Spleen (tissue), 7 donors: ENCODE results near the gene NFATC2.

Source experiments
- POLR2A ChIP-seq, 3 donors: fragments of 450-650 bp; IDR thresholded peaks; one replicate each; pipeline ENCODE4 v1.5.1; 2017; ENCODE audit warnings: antibody characterized with exemption in 3 of 3, mild to moderate bottlenecking in 1 of 3
- POLR2AphosphoS5 ChIP-seq, 3 donors: sonication (generic); formaldehyde crosslinking; IDR thresholded peaks; one replicate each; pipeline ENCODE4 v1.5.1; 2017; ENCODE audit warnings: antibody characterized with exemption in 3 of 3
- TF ChIP-seq, protein P1 (sequence below), 11 experiments: fragments of 200-600 bp in 7 of 11; fragments of 450-650 bp in 4 of 11; sonication (generic) in 4 of 11; IDR thresholded peaks in 8 of 11; conservative IDR thresholded peaks in 3 of 11; 1 replicate in 7 of 11; 2 replicates in 4 of 11; pipeline versions ENCODE4 v1.4.0 to v1.8.0; 2016 to 2021; ENCODE audit warnings: antibody characterized with exemption in 11 of 11, inconsistent platforms in 4 of 11, mild to moderate bottlenecking in 1 of 11
- donor health status: DM: no; HTN: no; CAD: no; lungs with moderate emphysema.
- donor health status: DM: no; HTN: no; CAD: no.
- donor health status: DM: no; HTN: no; CAD: no.

DNA sequence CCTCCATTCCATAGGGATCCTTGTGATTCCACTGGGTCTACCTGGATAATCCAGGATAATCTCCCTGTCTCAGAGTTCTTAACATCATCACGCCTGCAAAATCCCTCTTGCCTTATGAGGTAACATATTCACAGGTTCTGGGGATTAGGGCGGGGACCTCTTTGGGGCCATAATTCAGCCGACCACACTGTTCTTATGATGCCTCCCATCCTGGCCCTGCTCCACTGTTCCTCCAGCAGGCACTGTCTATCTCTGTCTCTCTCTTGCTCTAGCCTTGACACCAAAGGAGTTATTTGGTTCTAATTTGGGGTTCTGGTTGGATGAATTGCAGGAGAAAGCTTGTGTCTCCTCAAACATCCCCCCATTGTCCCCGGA is 168.1 kb downstream of the NFATC2 start:
- TF ChIP-seq, protein P1, sequence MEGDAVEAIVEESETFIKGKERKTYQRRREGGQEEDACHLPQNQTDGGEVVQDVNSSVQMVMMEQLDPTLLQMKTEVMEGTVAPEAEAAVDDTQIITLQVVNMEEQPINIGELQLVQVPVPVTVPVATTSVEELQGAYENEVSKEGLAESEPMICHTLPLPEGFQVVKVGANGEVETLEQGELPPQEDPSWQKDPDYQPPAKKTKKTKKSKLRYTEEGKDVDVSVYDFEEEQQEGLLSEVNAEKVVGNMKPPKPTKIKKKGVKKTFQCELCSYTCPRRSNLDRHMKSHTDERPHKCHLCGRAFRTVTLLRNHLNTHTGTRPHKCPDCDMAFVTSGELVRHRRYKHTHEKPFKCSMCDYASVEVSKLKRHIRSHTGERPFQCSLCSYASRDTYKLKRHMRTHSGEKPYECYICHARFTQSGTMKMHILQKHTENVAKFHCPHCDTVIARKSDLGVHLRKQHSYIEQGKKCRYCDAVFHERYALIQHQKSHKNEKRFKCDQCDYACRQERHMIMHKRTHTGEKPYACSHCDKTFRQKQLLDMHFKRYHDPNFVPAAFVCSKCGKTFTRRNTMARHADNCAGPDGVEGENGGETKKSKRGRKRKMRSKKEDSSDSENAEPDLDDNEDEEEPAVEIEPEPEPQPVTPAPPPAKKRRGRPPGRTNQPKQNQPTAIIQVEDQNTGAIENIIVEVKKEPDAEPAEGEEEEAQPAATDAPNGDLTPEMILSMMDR (IDR thresholded peaks at IDR 0.05 in 8 of 11, conservative IDR thresholded peaks at IDR 0.05 in 3 of 11), result no peak
- TF ChIP-seq POLR2AphosphoS5 (IDR thresholded peaks at IDR 0.05) (no peak), POLR2A (IDR thresholded peaks at IDR 0.05) (no peak)
